COR-L47 (cell line): ENCODE data around the gene SSR2.
"Not testable (repeated sequence)": the region's sequence is repeated elsewhere in the genome, so short reads cannot be mapped to it uniquely, and the experiment has no call there.

ENCODE experiments used
- DNase-seq: peaks from one replicate; lab custom pipeline; 2025; lab: John Stamatoyannopoulos, UW

SSR2 gene

GRCh38 chr1:155993595-155993994, 27.2 kb downstream of the SSR2 start:
- DNase-seq: no peak

- DNase-seq: no peak
These were observed 30.6 kb downstream of the SSR2 start for GRCh38 chr1:155990005-155990739.

DNA sequence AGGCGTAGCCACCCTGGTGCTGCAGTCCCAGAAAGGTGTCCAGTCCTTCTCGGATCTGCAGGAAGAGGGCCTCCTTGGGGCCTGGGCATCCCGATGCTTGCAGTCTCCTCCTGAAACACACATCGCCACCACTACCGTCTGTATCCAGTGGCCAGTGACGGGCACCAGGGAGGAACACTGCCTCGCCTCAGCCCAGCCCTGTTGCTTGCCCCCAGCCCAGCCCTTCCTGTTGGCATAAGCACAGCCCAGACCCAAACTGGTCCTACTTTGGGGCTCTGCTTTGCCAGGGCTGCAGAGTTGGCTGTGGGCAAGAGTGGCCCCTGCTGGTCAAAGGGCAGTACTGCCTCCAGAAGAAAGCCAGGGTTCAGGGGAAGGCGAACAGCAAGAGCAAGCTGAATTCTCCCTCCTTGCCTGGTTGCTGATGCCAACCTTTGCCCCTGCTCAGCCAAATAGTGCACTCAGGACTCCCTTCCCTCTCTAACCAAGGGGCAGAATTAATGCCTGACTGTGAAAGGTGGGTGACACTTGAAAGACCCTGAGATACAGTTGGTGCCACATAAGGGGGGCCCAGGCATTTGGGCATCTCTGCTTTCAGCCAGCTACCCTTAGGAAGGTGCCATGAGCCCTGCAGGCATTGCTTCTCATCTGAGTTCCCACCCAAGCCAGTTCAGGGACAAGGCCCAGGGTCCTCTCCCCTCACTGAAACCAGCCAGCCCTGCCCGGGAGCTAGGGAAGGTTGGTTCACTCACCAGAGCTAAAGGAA, 31.3 kb downstream of the SSR2 start:
- peak; percentile 66 for DNase-seq

GRCh38 chr1:155984903-155985645, 35.7 kb downstream of the SSR2 start:
- not testable (repeated sequence) for DNase-seq

DNA sequence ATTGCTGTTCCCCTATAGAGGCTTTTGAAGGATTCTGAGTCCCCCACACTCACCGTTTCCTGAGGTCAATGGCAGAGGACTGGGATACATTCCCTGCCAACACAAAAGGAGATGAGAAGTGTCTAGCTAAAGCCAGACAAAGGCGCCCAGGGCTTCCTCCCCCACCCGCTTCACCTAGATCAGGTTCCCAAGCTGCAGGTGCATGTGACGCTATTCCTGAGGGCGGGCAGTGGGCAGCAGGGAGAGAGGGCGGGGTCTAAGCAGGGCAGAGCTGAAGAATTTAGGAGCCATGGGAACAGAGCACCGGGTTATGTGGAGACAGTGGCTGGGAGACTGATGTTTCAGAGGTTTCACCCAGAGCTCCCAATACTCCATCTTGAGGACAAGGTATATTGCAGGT, 36.4 kb downstream of the SSR2 start:
- DNase-seq: peak; percentile 76

DNA sequence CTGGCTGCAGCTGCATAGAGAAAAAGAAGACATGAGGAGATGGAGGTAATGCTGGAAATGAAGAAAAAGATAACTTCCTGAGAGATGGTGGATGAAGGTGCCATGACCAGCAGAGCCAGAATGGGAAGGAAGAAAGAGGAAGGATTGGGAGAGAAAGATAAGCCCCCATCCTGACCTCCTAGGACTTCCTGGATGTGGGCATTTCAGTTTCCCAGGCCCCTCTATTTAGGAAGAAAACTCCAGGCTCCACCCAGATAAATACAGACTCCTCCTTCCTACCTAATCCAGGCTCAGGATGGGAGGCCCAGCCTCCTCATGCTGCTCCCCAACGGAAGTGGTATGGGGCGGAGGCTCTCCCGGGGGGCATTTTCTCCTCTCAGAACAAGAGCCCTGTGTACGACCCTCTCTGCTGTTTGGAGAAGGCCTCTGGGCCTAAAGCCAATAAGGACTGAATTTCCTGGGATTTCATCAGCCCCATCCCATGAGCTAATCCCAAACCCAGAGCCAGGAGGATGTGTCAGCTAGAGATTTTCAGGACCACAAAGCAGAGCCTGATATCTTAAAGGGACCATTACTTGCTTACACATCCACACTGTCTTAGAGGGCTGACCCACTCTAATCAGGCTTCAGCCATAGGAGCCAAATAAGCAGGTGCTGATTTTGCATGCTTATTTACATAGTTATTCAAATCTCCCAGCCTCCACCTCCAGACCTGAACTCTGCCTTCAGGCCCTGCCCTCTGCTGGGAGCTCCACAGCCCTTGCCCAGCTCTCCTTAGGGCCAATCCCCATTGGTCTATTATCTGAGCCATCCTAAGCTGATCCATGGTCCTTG, 37.3 kb downstream of the SSR2 start:
- DNase-seq: peak; percentile 50

GRCh38 chr1:155982106-155982505, 38.6 kb downstream of the SSR2 start:
- no peak for DNase-seq

GRCh38 chr1:155981266-155982088, 39.3 kb downstream of the SSR2 start:
- DNase-seq: no peak

DNA sequence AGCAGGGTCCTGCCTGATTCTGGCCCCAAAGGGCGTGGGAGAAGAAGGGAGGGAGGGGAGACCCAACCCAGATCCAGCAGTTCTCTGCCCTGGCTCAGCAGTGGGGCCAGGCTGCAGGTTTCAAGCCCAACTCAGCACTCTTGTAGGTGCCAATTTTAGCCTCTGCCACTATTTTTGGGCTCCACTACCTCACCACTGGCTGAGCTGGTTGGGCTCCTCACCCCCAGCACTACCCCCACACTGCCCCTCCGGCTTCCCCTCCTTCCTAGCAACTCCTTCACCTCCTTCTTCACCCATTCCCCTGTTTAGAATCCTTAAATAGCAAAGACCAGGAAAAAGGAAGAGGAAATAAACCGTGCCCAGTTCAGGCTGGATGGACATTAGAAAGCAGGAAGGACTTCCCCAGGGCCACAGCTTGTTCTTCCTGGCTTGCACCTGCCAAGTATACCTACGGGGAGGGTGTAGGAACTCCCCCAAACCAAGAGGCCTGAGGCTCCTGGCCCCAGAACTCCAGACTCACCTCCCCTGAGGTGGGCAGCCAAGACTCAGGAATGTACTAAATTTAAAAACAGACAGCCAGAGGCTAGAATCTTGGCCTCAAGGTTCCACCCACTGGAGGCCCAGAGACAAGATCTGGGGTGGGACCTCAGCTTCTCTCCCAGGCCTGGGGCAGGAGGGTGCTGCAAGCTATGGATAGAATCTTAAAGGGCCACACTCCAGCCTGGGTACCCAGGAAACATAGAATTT, 41.0 kb downstream of the SSR2 start:
- no peak for DNase-seq

DNA sequence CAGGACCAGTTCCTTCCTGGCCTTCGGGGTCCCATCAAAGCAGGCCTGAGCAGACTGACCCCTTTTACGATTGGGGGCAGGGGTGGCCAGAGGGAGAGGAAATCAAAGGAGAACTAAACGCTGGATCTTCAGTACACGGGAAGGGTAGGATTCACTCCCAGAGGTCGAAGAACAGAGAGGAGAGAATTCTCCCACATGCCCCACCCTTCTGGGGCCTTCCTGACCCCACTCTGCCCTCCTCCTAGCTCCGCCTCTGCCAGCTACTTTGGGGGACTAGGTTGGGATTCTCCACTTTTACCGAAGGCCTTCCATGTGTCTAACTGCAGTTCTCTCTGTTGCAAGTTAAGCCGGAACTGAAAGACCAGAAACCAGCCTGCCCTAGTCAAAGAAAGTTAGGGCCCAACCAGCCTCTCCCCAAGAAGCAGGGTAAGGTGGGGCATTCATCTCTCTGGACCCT, 41.8 kb downstream of the SSR2 start:
- DNase-seq: no peak

- peak; percentile 32 for DNase-seq
These were observed 42.3 kb downstream of the SSR2 start, which contains the start of gene ARHGEF2 for GRCh38 chr1:155978325-155978972. Gene ARHGEF2, minus strand, starts transcription at chr1:155978547. Its CDS starts 120 bp downstream, at chr1:155978427.

- DNase-seq: no peak
These were observed 42.9 kb downstream of the SSR2 start for GRCh38 chr1:155977690-155978324.

DNA sequence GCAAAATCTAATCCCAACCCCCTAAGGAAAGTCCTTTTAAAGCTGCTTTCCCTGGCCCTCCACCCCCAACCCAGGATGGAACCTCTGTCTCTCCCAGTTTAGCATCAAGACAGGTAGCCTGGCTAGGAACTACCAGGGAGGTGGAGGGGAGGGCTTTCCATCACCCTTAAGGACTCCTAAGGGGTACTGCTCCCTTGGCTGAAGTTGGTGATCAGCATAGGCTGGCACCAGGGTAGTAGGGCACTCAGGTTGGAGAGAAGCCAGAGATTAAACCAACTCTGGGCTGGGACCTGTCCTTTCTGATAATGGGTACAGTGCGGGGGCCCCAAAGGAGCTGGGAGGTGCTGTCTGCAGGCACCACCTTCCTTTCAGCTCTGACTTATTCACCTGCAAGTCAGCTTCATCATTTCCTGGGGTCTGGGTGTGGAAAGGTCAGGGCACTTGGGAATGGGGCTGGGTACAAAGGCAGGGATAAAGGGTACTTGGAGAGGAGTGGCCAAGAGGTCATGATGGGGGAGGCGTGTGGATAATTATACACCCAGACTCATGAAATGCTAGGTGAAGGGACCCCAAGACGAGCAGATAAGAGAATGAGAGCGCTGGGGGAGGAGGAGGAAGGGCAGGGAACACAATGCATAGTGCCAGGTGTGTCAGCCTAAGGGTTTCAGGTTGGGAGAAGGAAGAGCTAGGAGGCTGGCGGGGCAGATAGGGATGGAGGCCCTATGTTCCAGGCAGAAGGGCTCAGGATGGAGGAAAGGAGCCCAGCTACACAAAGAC, 43.6 kb downstream of the SSR2 start:
- no peak for DNase-seq

DNA sequence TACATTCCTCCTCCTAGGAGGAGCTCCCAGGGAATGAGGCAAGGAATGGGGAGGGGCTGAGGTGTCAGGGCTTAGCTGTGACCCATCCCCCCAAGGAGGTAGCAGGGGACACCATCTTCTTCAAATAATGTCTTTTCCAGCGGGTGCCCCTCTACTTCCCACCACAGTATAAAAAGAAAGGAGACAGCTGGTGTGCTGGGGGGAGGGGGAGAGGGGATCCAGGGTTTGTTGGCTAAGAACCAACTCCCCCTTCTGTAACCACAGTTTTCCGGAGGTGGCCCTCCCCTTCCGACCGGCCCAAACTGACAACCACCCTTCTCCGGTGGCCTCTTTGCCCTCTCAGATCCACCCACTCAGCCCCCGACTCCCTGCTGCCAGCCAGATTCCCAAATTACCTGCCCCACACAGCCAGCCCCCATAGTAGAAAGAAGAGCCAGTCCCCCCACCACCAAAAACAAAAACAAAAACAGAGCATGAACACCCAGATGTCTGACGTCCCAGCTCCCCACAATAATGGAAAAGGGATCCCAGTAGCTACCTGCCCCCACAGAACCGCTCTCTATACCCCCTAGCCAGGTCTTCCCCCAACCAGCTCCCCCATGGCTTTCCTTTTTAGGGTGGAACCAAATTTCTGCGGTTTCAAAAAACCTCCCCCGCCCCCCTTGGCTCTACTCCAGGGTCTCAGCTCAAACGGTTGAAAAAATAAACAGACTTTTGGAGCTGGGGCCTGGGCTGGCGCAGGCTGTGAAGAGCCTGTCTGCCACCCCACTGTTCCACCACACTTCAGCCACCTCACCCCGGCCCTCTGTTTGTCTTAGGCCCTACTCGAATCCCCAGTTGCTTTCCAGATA, 44.5 kb downstream of the SSR2 start:
- peak; percentile 89 for DNase-seq

- DNase-seq: no peak
These were observed 45.2 kb downstream of the SSR2 start for GRCh38 chr1:155975375-155976061.
